Measurements from ENCODE around the gene GREB1. TPM values are rescaled to one million over a fixed set of nuclear protein-coding genes. Genes with fewer than 3 reads are reported as not detected.

GREB1 gene
- total RNA-seq, 1 experiment from 2014 or later, result 1.3 TPM

GRCh38 chr2:11629851-11630250 is 96.0 kb downstream of the GREB1 start:
- Histone ChIP-seq H3K36me3 (ENCODE audit: insufficient read depth, low read length, poor library complexity, severe bottlenecking) (no peaks in the 10 kb centered on the region), H3K4me1 (ENCODE audit: insufficient read depth, low read length, poor library complexity, severe bottlenecking) (no peaks in the 10 kb centered on the region), H3K4me3 (ENCODE audit: low read depth, low read length, poor library complexity, severe bottlenecking) (no peak overlapping the region), H3K27ac (ENCODE audit: low read depth, low read length, poor library complexity, severe bottlenecking) (no peak overlapping the region), H3K27me3 (replicated peaks; ENCODE audit: insufficient read depth, low read depth, low read length, poor library complexity) (no peaks in the 10 kb centered on the region), H3K9me3 (ENCODE audit: low read depth, low read length, poor library complexity, severe bottlenecking) (no peaks in the 10 kb centered on the region)
- BruUV-seq (replicated peaks), result no TSS peak
- no peak for TF ChIP-seq EZH2 (IDR thresholded peaks at IDR 0.05; ENCODE audit: borderline replicate concordance, low read depth, low read length, poor library complexity, severe bottlenecking)
- TF ChIP-seq CTCF (conservative IDR thresholded peaks at IDR 0.05; ENCODE audit: low read depth, low read length), result no peak
- ChIA-PET POLR2A (ENCODE audit: low non-redundant PET) (no interaction called here), CTCF (no interaction called here)
- intact Hi-C loops (cut with micrococcal nuclease; ENCODE audit: unreplicated experiment), result no loop called here
- DNase-seq (ENCODE audit: low spot score), result no peak

GRCh38 chr2:11630855-11631254 is 97.0 kb downstream of the GREB1 start:
- no peak overlapping the region for H3K27ac ChIP-seq (ENCODE audit: low read depth, low read length, poor library complexity, severe bottlenecking)
- no peak for DNase-seq (ENCODE audit: low spot score)
- BruUV-seq (replicated peaks), result no TSS peak
- intact Hi-C loops (cut with micrococcal nuclease; ENCODE audit: unreplicated experiment), result no loop called here
- H3K27me3 ChIP-seq (replicated peaks; ENCODE audit: insufficient read depth, low read depth, low read length, poor library complexity), result no peaks in the 10 kb centered on the region
- H3K36me3 ChIP-seq (ENCODE audit: insufficient read depth, low read length, poor library complexity, severe bottlenecking), result no peaks in the 10 kb centered on the region
- no peaks in the 10 kb centered on the region for H3K4me1 ChIP-seq (ENCODE audit: insufficient read depth, low read length, poor library complexity, severe bottlenecking)
- CTCF ChIA-PET, result no interaction called here
- POLR2A ChIA-PET (ENCODE audit: low non-redundant PET), result no interaction called here
- H3K9me3 ChIP-seq (ENCODE audit: low read depth, low read length, poor library complexity, severe bottlenecking), result no peaks in the 10 kb centered on the region
- no peak overlapping the region for H3K4me3 ChIP-seq (ENCODE audit: low read depth, low read length, poor library complexity, severe bottlenecking)
- no peak for TF ChIP-seq EZH2 (IDR thresholded peaks at IDR 0.05; ENCODE audit: borderline replicate concordance, low read depth, low read length, poor library complexity, severe bottlenecking)
- no peak for TF ChIP-seq CTCF (conservative IDR thresholded peaks at IDR 0.05; ENCODE audit: low read depth, low read length)

- H3K27me3 ChIP-seq (replicated peaks; ENCODE audit: insufficient read depth, low read depth, low read length, poor library complexity), result no peaks in the 10 kb centered on the region
- H3K4me1 ChIP-seq (ENCODE audit: insufficient read depth, low read length, poor library complexity, severe bottlenecking), result no peaks in the 10 kb centered on the region
- POLR2A ChIA-PET (ENCODE audit: low non-redundant PET), result no interaction called here
- TF ChIP-seq EZH2 (IDR thresholded peaks at IDR 0.05; ENCODE audit: borderline replicate concordance, low read depth, low read length, poor library complexity, severe bottlenecking), result no peak
- TF ChIP-seq CTCF (conservative IDR thresholded peaks at IDR 0.05; ENCODE audit: low read depth, low read length), result no peak
- CTCF ChIA-PET, result no interaction called here
- H3K27ac ChIP-seq (ENCODE audit: low read depth, low read length, poor library complexity, severe bottlenecking), result no peak overlapping the region
- H3K4me3 ChIP-seq (ENCODE audit: low read depth, low read length, poor library complexity, severe bottlenecking), result no peak overlapping the region
- no TSS peak for BruUV-seq (replicated peaks)
- H3K36me3 ChIP-seq (ENCODE audit: insufficient read depth, low read length, poor library complexity, severe bottlenecking), result no peaks in the 10 kb centered on the region
- H3K9me3 ChIP-seq (ENCODE audit: low read depth, low read length, poor library complexity, severe bottlenecking), result no peaks in the 10 kb centered on the region
- intact Hi-C loops (cut with micrococcal nuclease; ENCODE audit: unreplicated experiment), result no loop called here
- DNase-seq (ENCODE audit: low spot score), result no peak
Observed at GRCh38 chr2:11631462-11631861, 97.6 kb downstream of the GREB1 start.
